ENCODE results near the gene KCNG2. TPM values are rescaled to one million over a fixed set of nuclear protein-coding genes. Genes with fewer than 3 reads are reported as not detected.

Gene KCNG2
- total RNA-seq, 2 experiments from 2014 or later, result not detected

DNA sequence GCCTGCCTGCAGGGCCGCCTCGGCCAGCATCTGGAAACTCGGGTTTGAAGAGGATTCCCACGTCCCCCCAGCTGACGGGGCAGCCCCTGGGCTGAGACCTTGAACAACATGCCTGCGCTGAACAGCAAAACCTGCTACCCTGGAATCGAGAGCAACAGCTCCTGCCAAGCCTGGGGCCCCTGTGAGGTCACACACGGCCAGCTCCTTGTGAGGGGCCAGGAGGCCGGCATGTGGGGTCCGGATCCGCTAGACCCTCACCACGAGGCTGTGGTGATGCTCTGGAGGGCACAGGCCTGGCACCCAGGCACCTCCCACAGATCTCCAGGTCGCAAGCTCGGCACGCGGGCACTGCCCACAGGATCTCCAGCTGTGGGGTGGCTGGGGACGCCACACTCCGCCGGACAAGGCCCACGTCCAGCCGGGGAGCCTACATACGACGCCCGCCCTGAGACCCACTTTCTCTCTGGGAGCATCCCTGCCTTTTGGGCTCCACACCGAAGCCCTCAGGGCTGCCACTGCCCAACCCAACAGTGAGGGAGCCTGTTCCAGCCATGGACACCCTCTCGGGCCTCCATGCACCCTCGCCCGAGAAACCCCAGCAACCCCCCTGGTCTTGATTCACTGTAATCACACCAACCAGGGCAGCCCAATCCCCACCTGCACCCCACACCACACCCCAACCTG is 119.6 kb downstream of the KCNG2 start:
- ChIA-PET POLR2A (no interaction called here), CTCF (interaction anchor here (0.6 kb wide), 1 partner anchor 174 kb away, joined by 4 read pairs; no protein-coding TSS in a partner anchor)

DNA sequence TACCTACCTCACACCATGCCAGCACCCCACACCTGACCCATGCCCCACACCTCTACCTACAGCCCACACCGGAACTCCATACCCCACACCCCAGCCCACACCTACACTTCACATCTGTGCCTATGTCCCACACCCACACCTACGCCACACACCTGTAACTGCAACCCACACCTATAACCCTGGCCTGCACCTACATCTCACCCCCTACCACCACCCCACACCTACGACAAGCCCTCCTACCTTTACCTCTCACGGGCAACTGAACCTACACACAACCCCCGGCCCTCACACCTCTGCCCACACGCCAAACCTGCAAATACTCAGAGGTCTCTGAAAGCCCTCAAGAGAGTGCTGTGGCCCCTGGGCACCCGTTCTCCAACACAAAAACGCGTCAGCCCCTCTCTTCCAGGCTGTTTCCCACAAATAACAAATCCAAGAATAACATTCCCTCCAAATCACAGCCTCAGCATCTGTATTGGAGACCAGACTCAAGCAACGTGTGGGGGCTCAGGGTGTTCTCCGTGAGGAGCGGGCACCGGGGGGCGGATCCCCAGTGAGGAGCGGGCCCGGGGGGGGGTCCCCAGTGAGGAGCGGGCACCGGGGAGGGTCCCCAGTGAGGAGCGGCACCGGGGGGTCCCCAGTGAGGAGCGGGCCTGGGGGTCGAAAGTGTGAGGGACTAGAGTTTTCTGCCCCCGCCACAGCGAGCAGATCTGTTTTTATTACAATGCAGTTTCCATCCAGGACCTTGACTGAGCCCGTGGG is 120.3 kb downstream of the KCNG2 start:
- POLR2A ChIA-PET, result no interaction called here

DNA sequence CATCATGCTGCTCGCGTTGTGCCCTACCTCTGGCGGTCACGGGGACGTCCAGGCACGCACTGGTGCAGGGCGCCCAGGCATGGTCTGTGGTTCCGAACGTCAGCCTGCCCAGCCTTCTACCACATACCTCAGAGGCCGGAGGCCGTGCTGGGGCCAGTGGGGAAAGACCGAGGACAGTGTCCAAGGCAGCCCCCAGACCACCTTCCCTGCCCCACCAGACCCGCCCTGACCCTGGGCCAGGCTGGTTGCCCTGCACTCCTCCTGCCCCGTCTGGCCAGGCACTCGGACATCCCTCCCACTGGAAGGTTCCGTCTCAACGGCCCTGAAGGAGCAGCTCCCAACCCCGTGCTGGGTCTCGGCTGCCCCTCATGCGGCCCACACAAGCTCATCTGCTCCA is 120.9 kb downstream of the KCNG2 start:
- CTCF ChIA-PET, result no interaction called here
- POLR2A ChIA-PET, result no interaction called here

More for the DNA sequence above, 120.3 kb downstream of the KCNG2 start:
- CTCF ChIA-PET, result no interaction called here

DNA sequence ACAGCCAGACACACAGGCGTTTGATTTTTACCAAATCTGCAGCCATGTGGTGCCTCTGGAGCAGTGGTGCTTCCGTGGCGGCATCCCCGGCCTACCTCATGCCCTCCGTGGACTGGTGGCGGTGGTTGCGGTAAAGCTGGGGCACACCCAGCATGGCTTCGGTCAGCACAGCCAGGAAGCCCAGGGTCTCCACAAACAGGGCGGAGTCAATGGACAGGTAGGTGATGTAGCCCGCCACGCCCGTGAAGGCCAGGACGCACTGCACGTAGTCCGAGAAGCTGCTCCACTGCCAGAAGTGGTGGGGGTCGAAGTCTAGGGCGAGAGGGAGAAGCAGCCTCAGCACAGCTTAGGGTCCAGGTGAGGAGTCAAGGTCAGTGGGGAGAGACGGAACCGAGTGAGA is 121.4 kb downstream of the KCNG2 start:
- ChIA-PET CTCF (no interaction called here), POLR2A (no interaction called here)

DNA sequence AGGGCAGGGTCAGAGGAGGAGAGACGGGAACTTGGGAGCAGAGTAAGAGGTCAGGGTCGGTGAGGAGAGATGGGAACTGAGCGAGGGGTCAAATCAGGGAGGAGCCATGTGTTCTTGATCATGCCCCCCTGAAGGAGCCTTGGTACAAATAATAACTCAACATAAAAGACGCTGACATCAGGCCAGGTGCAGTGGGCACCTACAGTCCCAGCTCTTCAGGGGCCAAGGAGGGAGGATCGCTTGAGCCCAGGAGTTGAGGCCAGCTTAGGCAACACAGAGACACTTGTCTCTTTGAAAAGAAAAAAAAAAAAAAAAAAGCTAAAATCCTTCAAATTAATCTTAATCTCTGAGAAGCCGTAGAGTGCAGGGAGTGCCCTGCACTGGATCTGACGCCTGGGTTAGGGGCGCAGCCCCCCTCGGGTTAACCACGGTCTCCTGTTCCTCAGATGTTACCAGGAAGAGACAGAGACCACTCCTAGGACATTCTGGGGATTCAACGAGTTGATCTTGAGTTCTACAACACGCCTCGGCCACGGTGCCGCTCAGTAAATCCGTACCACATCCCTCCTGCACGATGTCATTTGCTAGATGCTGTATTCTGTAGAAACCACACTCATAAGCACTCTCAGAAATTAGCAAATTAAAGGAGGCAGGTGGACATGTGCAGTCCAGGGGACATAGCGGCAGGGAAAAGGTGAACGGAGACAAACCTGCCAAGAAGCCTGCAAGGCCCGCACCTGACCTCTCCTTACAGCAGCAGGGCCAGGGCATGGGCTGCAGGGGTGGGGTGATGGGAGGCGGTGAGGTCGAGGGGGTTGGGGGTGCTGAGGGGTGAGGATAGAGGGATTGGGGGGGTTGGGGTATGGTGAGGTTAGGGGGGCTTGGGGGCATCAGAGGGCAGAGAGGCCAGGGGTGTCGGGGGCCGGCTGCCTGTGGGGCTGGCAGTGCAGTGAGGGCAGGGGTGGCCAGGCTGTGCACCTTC is 124.5 kb downstream of the KCNG2 start:
- ChIA-PET POLR2A (interaction anchor here (0.5 kb wide), 1 partner anchor 15 kb away, joined by 6 read pairs; no protein-coding TSS in a partner anchor), CTCF (no interaction called here)

DNA sequence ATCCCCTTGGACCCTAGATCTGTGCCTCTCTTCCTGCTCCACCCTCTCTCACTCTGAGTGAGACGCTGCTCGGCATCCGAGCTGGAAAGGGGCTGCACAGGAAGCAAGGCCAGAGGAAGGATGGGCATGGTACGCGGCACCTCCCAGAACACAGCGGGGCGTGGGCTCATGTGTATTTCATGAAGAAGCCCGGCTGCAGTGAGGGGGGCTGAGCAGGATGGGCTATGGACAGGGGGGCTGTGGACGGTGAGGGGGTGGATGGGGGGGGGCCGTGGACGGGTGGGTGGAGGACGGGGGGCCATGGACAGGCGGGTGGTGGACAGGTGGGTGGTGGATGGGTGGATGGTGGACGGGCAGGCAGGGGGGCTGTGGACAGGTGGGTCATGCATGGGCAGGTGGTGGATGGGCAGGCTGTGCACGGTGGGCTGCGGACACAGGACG is 125.3 kb downstream of the KCNG2 start:
- CTCF ChIA-PET, result no interaction called here
- POLR2A ChIA-PET, result no interaction called here

DNA sequence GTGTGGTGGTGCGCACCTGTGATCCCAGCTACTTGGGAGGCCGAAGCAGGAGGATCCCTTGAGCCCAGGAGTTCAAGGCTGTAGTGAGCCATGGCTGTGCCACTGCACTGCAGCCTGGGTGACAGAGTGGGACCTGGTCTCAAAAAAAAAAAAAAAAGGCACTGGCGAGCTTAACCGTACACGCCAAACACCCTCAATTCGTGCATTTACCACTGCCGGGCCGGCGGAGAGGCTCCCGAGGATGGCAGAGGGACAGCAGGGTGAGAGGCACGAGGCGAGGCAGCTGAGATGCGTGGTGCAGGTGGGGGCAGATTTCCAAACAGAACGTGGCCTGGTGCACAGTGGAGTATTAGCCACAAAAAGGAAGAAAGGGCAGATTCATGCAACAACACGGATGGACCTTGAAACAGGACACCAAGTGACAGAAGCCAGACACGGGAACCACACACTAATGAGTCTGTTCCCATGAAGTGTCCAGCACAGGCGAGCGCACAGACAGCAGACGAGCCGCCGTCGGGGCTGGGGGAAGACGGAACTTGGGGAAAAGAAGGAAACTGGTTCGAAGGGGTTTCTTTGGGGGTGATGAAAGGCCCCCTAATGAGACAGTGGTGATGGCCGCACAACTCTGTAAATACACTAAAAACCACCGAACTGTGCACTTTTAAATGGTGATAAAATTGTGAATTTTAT is 126.3 kb downstream of the KCNG2 start:
- POLR2A ChIA-PET, result no interaction called here
- CTCF ChIA-PET, result no interaction called here

DNA sequence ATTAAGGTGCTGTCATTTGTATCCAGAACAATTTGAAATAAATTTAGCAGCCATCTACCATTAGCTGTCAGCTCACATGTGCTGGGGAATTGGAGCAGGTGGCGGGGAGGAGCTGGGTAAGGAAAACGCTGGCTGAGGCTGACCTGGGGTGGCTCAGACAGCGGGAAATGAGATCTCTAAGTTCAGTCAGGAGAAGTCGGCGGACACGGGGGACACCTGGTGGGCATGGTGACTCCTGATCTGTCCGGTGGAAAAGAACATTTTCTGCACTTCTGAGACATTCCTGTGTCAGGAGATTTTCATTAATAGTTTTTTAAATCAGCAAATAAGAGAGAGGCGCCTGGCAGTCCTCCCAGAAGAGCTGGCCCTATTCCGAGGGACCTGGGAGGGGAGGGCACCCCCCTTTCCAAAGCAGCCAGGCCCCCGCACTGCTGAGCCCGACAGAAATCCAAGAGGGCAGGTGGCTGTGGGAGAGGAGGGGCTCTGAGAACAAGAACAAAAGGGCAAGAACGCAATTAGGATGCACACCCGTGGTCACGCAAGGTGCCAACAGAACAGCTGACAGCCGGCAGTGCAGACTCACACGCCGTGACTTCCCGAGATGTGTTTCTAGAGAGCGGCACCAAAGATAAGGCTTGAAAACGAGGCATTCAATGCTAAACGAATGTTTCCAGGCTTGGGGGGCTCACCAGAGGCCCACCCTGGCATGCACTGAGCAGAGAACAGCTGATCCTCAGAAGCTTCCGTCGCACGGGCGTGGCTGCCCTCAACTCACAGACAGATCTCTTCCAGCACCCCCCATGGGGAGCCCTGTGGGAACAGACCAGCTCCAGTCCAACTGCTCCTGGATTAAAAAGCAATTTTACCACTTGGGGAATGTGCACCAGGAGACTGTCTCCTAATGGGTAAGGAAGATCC is 127.3 kb downstream of the KCNG2 start:
- CTCF ChIA-PET, result interaction anchor here (0.6 kb wide), 1 partner anchor 64 kb away, joined by 4 read pairs; no protein-coding TSS in a partner anchor

DNA sequence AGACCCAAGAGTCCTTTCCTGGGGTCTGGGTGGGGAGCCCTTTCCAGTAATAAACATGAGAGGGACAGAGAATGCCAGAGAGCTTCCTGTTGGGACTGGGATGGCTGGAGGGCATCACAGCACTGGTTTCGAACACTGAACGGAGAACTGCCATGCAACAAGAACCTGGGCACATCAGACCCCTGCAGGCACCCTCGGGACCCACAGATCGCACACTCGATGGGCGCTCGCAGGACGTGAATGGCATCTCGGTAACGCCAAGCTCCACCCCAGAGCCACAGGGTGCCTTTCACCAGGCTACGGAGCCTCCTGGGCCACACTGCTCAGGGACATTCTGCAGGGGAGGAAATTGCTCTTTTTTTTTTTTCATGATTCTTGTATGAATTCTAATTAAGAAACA is 128.6 kb downstream of the KCNG2 start:
- POLR2A ChIA-PET, result no interaction called here

More for the DNA sequence above, 127.3 kb downstream of the KCNG2 start:
- POLR2A ChIA-PET, result no interaction called here

DNA sequence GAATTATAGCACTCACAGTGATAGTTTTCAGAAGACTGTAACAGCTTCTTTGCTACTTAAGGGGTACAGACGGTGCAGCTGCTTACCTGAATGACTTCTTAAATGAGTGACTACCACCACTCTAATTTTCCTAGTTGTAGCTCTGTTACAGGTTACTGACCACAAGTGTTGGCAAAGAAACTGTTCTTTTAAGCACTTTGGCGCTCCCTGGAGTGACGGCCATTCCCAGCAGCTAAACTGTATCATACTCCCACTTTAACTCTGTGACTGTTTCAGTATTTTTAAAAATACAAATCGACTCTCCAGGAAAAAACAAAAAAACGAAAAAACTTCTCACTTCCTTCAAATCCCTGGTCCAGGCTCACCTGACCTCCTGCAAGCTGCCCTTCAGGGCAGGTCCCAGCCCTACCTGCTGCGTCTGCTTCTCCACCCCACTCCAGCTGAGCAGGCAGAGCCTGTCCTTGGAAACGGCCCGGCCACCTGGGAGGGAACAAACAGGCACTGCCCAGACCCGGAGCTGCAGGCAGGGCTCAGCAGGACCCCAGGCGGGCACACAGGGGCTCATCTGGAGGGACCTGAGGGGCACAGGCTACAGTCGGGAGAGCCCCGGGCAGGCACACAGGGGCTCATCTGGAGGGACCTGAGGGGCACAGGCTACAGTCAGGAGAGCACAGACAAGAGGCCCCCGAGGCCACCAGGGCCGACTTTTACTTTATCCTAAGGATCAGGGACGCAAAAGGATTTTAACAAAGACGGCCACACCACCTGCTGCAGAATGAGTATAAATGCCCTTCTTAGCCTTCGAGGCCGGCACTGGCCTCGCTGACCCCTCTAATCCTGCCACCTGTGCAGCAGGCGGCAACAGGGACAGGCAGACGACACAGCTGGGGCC is 129.2 kb downstream of the KCNG2 start:
- ChIA-PET POLR2A (no interaction called here), CTCF (no interaction called here)

More for the DNA sequence above, 128.6 kb downstream of the KCNG2 start:
- CTCF ChIA-PET, result no interaction called here

DNA sequence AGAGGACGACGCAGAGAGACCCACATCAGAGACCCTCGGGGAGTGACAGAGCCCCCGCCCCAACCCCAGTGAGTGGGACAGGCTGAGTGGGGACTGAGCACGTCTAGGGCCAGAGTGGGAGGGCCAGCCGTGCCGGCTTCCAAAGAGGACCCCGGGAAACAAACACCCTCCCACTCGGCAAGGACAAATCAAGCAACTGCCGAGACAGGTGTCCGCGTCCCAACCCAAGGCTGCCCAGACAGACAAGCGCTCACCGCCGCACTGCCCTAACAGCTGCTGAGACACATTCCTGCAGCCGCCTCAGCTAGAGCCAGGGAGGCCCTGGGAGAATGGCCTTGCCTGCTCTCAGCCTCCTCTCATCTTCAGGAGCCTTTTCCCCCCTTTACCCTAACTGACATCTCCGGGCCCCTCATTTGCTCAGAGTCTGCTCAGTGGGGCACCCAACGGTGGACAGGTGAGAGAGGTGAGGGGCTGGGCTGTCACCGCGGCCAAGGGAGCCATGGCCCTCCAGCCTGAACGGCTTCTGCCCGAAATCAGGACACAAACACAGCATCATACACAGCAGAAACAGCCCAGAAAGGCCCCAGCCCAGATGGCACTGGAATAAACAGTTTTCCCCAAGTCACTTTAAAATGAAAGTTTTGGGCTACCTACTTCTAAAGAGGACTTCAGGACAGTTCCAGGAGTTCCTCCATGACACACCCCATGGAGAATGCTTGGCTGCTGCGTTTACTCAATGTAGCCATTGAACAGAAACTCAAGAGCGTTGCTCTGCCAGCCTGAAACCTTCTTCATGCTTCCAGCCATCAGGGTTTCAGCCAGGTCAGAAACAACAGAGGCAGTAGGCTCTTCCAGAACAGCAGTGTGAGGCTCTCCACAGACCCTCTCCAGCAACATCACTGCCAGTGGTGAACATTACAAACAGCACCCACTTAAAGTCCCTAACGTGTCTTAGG is 130.1 kb downstream of the KCNG2 start:
- CTCF ChIA-PET, result interaction anchor here (1.2 kb wide), 1 partner anchor 53 kb away, joined by 3 read pairs; no protein-coding TSS in a partner anchor
- POLR2A ChIA-PET, result no interaction called here

DNA sequence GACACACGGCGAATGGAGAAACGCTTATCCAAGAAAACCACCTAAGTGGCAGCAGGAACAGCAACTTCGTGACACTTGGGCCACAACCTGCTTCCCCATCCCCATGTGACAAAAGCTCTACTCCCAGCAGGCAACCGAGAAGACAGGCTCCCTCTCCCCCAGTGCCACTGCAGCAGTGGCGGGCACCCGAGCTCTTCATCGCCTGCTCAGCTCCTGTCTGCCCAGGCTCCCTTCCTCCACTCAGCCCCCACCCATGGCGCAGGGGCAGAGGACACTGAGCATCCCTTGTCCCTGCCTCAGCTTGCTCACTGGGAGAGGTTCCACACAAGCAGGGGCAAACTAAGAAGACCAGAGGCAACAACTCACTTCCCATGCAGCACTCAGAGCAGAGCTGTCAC is 130.8 kb downstream of the KCNG2 start:
- CTCF ChIA-PET, result interaction anchor here (1.2 kb wide), 1 partner anchor 53 kb away, joined by 3 read pairs; no protein-coding TSS in a partner anchor
- POLR2A ChIA-PET, result no interaction called here

DNA sequence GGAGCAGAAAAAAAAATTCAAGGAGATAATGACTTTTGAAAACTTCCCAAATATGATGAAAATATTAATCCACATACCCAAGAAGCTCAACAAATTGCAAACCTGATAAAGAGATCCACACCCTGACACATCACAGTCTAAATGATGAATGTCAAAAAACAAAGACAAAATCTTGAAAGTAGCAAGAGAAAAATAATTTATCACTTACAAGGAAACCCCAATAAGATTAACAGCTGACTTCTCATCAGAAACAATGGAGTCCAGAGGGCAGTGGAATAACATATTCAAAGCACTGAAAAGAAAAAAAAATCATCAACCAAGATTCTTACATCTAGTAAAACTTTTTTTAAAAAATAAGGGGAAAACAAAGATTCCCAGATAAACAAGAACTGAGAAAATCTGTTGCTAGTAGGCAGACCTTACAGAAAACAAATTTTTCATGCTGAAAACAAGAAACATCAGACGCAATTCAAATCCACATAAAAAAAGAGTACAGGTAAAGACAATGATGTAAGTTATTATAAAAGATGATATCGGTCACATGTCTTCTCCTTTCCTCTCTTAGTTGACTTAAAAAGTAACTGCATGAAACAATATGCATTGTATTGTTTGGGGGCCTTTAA is 132.4 kb downstream of the KCNG2 start:
- ChIA-PET POLR2A (no interaction called here), CTCF (no interaction called here)

DNA sequence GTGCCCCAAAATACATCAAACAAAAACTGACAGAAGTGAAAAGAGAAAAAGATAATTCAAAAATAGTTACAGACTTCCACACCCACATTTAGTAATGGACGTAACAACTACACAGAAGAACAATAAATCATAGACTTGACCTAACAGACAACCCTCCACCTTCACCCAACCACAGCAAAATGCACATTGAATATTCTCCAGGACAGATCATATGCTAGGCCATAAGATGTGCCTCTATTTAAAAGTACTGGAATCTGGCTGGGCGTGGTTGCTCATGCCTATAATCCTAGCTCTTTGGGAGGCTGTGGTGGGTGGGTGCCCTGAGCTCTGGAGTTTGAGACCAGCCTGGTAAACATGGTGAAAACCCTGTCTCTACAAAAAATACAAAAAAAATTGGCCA is 133.7 kb downstream of the KCNG2 start:
- ChIA-PET POLR2A (no interaction called here), CTCF (no interaction called here)

DNA sequence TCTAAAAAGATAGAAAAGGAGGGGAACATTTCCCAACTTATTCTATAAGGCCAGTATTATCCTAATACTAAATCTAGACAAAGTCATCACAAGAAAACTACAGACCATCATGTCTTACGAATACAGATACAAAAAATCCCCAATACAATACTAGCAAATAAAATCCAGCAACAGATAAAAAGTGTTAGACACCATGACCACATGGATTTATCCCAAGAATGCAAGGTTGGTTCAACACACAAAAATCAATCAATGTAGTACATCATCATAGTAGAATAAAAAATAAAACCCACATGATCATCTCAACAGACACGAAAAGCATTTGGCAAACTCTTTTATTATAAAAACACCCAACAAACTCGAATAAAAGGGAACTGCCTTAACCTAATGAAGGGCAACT is 135.2 kb downstream of the KCNG2 start:
- CTCF ChIA-PET, result no interaction called here
- POLR2A ChIA-PET, result no interaction called here

DNA sequence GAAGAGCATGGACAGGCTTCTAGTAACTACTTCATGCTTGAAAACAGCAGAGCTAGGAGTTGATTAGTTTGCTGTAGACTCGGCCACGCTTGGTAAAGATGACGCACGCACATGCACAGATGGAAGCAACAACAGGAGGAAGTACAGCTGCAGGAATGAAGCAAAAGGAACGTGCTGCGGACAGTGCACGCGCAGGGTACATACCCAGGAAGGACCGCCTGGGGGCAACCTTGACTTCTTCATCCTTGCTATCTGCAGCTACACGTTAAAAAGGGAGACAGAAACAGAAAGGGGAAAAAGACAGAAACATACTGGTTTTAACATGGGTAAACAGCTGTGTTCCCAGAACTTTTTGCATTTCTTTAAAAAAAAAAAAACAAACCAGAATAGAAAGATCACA is 136.0 kb downstream of the KCNG2 start:
- ChIA-PET CTCF (no interaction called here), POLR2A (no interaction called here)

Measured in activated CD8-positive, alpha-beta memory T cell treated with anti-CD3 and anti-CD28 coated beads for 36 hours (primary cell).